HPDE6-E6E7 (cell line): Measurements from ENCODE around the gene IPO13.

Source experiments
- DNase-seq: peaks from one replicate; pipeline ENCODE4 v3.0.0; 2011; ENCODE audit warnings: missing footprints; ENCODE audit errors: extremely low spot score

IPO13 gene

GRCh38 chr1:43946236-43947060 lies at the start of gene IPO13:
Gene IPO13 (plus strand): TSS chr1:43946950. CDS start chr1:43947601, 651 bp downstream.
- DNase-seq, result peak; percentile 94

GRCh38 chr1:43898981-43899380 lies 47.8 kb upstream of the IPO13 start:
- no peak for DNase-seq

GRCh38 chr1:43900386-43900785 lies 46.4 kb upstream of the IPO13 start:
- no peak for DNase-seq

- DNase-seq, result no peak
These were observed 45.4 kb upstream of the IPO13 start for GRCh38 chr1:43901196-43901961.

- no peak for DNase-seq
These were observed 44.5 kb upstream of the IPO13 start for GRCh38 chr1:43902058-43902831.

GRCh38 chr1:43904660-43905551 lies 41.8 kb upstream of the IPO13 start:
- no peak for DNase-seq

- DNase-seq, result no peak
These were observed 38.5 kb upstream of the IPO13 start for GRCh38 chr1:43908226-43908625.

- DNase-seq, result no peak
These were observed 37.9 kb upstream of the IPO13 start for GRCh38 chr1:43908858-43909257.

- DNase-seq, result no peak
These were observed 36.4 kb upstream of the IPO13 start for GRCh38 chr1:43910343-43910742.

- no peak for DNase-seq
These were observed 34.1 kb upstream of the IPO13 start for GRCh38 chr1:43912607-43913006.

GRCh38 chr1:43913051-43913501 lies 33.7 kb upstream of the IPO13 start:
- no peak for DNase-seq

GRCh38 chr1:43913666-43914360 lies 32.9 kb upstream of the IPO13 start:
- DNase-seq, result no peak

GRCh38 chr1:43914576-43915525 lies 31.9 kb upstream of the IPO13 start:
- DNase-seq, result no peak

GRCh38 chr1:43919906-43920305 lies 26.8 kb upstream of the IPO13 start:
- no peak for DNase-seq

- no peak for DNase-seq
These were observed 25.7 kb upstream of the IPO13 start for GRCh38 chr1:43921022-43921421.

GRCh38 chr1:43924516-43924915 lies 22.2 kb upstream of the IPO13 start:
- DNase-seq, result no peak

GRCh38 chr1:43925846-43926245 lies 20.9 kb upstream of the IPO13 start:
- DNase-seq, result no peak

GRCh38 chr1:43930168-43930948 lies 16.4 kb upstream of the IPO13 start:
- DNase-seq, result no peak

- no peak for DNase-seq
These were observed 15.8 kb upstream of the IPO13 start for GRCh38 chr1:43930949-43931275.
